Stimulated activated CD8-positive, alpha-beta memory T cell treated with anti-CD3 and anti-CD28 coated beads, Interleukin-12 subunit alpha, Interleukin-12 subunit beta, amount 100 ng/mL, for 4 hours (primary cell): Measurements from ENCODE around the gene TIGD6.
"Not testable (repeated sequence)": the region's sequence is repeated elsewhere in the genome, so short reads cannot be mapped to it uniquely, and the experiment has no call there.

Experiments used
- DNase-seq: peaks from one replicate; pipeline ENCODE4 v3.0.0-alpha.2; 2020; ENCODE audit warnings: low read depth

TIGD6 gene

GRCh38 chr5:150000256-150000989, at the start of gene TIGD6, which contains the start of gene HMGXB3:
Gene TIGD6 (minus strand): TSS chr5:150000654. CDS start chr5:149996348, 4,306 bp downstream.
Gene HMGXB3 (plus strand): TSS chr5:150000739. CDS start chr5:150004853, 4,114 bp downstream.
- DNase-seq: peak; percentile 75

DNA sequence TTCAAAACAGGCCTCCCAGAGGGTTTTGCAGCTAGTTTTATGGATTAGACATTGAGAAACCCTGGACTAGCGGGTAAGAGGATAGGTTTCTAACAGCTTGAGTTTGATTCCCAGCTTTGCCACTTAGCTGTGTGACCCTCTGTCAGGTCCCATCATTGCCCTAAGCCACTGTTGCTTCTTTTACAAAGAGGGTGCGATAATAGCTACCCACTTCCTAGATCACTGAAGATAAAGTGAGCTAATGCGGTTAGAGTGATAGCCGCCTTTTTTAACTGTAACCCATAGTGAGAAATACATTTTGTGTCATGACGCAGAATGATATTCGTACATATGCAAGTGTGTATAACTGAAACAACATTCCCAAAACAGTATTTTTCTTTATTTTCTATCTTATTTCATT, 45.6 kb upstream of the TIGD6 start:
- DNase-seq: no peak

GRCh38 chr5:150045549-150045948, 45.1 kb upstream of the TIGD6 start:
- DNase-seq: no peak

DNA sequence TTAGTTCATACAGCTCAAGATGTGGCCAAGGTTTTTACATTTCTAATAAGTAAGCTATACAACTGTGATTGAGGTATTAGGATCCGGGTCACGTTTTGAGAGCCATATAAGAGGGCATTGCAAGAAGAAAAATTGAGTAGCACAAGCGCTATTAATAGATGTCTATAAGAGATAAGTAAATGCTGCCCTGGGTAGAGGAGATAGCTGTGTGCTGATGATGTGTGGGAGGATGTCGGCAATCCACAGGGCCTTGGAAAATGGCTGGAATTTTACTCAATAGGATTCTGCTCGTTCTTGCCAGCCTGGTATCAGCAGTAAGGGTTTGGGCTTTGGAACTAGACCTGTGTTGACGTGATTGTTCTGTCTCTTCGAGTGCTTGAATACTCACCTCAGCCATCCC, 44.3 kb upstream of the TIGD6 start:
- no peak for DNase-seq

GRCh38 chr5:150044329-150044681, 43.9 kb upstream of the TIGD6 start:
- DNase-seq: no peak

DNA sequence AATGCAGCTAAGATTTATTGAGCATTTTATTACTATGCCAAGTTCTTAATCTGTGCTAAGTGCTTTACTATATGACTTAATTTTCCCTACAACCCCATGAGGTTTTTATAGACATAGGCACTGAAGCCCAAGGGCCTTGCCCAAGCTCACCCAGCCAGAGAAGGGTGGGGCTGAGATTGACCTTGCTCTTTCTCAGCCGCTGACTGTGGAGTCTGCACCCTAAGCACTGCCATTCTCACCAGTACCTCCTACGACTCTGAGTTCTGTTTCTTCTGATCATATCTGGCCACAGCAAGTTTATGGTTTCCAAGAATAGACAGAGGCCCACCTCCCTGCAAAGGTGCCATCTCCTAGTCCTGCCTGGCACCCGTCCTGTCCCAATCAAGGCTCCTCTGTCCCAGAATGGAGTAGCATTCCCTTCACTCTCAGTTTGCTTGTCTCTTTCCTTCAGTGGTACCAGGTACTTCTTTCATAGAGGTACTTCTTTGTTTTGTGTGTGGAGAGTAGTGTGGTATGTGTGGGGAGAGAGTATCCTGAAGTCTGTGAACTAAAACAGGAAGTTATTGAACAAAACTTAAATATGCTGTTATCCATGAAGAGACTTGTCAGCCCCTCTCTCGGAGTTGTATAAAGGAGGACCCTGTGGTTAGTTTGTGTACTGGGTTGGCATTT, 43.3 kb upstream of the TIGD6 start:
- DNase-seq: no peak

DNA sequence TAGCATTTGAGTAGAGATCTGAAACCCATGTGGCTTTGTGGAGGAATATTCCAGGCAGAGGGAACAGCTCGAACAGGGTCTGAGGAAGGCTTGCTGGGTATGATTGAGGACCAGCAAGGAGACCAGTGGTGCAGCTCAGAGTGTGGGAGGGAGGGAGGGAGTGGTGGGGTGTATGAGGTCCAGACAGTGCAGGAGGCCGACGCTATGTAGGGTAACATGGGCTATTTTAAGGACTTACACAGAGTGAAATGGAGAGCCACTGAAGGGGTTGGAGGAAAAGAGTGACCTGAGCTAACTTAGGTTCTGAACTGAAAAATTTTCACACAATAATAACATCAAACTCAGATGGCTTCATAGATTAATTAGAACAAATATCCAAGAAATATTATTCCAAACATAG, 42.0 kb upstream of the TIGD6 start:
- no peak for DNase-seq

GRCh38 chr5:150038547-150038946, 38.1 kb upstream of the TIGD6 start:
- no peak for DNase-seq

DNA sequence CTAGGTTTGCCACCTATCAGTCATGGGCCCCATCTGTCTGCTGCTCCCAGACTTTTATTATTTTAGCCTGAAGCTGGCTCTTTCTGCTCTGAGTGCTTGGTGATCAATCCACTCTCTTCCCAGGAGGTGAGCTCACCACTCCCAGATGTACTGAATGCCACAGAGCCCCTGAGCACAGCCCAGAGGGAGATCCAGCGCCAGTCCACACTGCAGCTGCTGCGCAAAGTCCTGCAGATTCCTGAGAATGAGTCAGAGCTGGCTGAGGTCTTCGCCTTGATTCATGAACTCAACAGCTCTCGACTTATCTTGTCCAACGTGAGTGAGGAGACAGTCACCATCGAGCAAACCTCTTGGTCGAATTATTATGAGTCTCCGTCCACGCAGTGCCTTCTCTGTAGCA, 36.1 kb upstream of the TIGD6 start:
- no peak for DNase-seq

GRCh38 chr5:150035139-150035895, 34.9 kb upstream of the TIGD6 start:
- no peak for DNase-seq

GRCh38 chr5:150034662-150035061, 34.2 kb upstream of the TIGD6 start:
- DNase-seq: no peak

GRCh38 chr5:150033334-150033733, 32.9 kb upstream of the TIGD6 start:
- DNase-seq: no peak

GRCh38 chr5:150028047-150028446, 27.6 kb upstream of the TIGD6 start:
- not testable (repeated sequence) for DNase-seq

DNA sequence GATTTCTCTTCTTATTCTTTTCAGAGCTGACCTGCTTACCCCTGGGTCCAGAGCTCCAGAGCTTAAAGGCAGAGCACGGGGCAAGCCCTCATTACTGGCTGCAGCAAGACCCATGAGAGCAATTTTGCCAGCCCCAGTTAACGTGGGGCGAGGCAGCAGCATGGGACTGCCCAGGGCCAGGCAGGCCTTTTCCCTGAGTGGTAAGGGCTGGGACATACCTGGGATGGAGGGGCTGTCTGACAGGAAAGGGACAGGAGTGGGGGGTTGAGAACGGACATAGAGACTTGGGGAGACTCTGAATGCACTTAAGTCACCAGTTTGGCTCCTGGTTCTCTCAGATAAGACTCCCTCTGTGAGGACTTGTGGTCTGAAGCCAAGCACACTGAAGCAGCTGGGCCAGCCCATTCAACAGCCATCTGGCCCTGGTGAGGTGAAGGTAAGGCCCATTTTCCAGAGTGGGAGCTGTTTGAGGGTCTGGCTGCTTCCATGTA, 26.3 kb upstream of the TIGD6 start:
- no peak for DNase-seq

DNA sequence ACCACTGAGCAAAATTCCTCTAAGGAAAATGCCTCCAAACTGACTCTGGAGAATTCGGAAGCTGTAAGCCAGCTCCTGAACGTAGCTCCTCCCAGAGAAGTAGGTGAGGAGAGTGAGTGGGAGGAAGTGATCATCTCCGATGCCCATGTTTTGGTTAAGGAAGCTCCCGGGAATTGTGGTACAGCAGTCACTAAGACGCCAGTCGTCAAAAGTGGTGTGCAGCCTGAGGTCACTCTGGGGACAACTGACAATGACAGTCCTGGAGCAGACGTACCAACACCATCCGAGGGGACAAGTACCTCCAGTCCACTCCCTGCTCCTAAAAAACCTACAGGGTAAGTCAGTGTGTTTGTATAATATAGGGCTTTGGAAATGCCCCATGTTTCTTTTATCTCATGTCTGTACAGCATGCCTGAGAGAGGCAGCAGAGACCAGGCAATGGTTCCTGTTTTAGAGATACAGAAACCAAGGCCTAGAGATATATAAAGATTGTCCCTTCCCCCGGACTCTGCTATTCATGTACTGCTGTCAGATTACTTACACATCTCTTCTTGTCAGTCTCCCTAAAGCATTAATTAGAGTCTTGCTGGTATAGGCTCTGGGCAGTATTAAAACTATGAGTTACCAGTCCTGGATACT, 24.0 kb upstream of the TIGD6 start:
- DNase-seq: no peak

- DNase-seq: no peak
Measured at GRCh38 chr5:150023136-150023535, 22.7 kb upstream of the TIGD6 start.

DNA sequence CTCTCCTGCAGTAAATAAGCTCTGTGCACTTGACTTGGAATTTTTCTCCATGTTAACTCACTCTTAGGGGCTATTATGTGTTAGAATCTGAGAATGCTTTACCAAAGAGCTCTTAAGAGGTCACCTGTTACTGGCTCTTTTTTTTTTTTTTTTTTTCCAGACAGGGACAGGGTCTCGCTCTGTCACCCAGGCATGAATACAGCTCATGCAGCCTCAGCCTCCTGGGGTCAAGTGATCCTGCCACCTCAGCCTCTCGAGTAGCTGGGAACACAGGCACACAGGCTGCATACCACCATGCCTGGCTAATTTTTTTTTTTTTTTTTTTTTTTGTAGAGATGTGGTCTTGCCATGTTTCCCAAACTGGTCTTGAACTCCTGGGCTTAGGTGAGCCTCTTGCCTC, 22.2 kb upstream of the TIGD6 start:
- no peak for DNase-seq

DNA sequence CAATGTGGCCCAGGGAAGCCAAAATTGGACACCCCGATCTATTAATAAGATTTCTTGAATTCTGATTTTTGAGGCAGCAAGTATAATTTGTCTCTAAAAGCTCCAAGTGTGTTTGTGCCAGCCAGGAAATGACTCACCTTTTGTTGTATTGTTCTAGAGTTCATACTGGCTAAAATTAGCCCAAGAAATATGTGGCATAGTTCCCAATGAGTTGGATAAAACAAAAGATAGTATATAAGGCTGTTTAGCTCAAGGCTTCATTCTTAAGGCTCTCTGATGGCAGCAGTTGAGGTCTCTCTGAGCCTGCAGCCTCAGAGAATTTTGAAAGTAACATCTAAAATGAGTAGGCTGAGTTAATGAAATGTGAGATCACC, 21.7 kb upstream of the TIGD6 start:
- no peak for DNase-seq

- no peak for DNase-seq
Measured at GRCh38 chr5:150021491-150022157, 21.2 kb upstream of the TIGD6 start.

DNA sequence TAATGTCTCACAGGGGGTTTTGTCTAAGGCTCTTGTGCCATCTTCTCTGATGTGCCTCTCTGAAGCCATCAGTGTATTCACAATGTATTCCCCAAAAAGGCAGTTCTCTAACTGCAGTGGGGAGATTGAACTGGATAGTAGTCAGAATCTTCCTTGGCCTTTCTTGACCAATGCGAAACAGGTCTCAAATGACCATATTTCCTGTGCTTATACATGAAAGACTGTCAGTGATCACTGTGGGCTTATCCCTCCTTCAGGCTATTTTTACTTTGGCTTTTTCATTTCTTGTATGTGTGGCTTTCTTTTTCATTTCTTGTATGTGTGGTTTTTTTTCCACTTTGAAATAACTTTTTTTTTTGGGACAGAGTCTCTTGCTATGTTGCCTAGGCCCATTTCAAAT, 19.8 kb upstream of the TIGD6 start:
- no peak for DNase-seq

- DNase-seq: no peak
Measured at GRCh38 chr5:150017226-150018005, 17.0 kb upstream of the TIGD6 start.
